CD14-positive monocyte (primary cell): Measurements from ENCODE around the gene INO80. TPM values are rescaled to one million over a fixed set of nuclear protein-coding genes. Genes with fewer than 3 reads are reported as not detected.

Source experiments
- DNase-seq, 3 donors: peaks; one replicate each; pipeline ENCODE4 v3.0.0-alpha.2; 2011 to 2022
- H2AFZ ChIP-seq: 2 replicates; pipeline ENCODE4 v1.6.0; 2012; ENCODE audit warnings: mild to moderate bottlenecking, low read depth, low read length, inconsistent platforms; ENCODE audit not compliant: insufficient read depth, poor library complexity, severe bottlenecking
- H3K27ac ChIP-seq, 2 donors: 1 replicate in 1 of 2; 2 replicates in 1 of 2; pipeline ENCODE4 v1.5.1; 2012 to 2013; ENCODE audit warnings: low read length in 2 of 2, control low read depth in 1 of 2, inconsistent platforms in 1 of 2, low read depth in 1 of 2, mild to moderate bottlenecking in 1 of 2
- H3K27me3 ChIP-seq, 2 donors: one replicate each; pipeline versions ENCODE4 v1.6.0 to v1.6.1; 2011 to 2013; ENCODE audit warnings: low read length in 2 of 2; ENCODE audit not compliant: control insufficient read depth in 2 of 2, insufficient read depth in 2 of 2
- H3K36me3 ChIP-seq, 2 donors: replicated peaks in 1 of 2; 1 replicate in 1 of 2; 2 replicates in 1 of 2; pipeline versions ENCODE4 v1.5.1 to v1.6.1; 2012 to 2013; ENCODE audit warnings: low read length in 2 of 2, control low read depth in 1 of 2, inconsistent platforms in 1 of 2, mild to moderate bottlenecking in 1 of 2; ENCODE audit not compliant: insufficient read depth in 2 of 2, control insufficient read depth in 1 of 2
- H3K4me1 ChIP-seq, 2 donors: 1 replicate in 1 of 2; 2 replicates in 1 of 2; pipeline versions ENCODE4 v1.5.1 to v1.6.1; 2012 to 2013; ENCODE audit warnings: low read length in 2 of 2, control low read depth in 1 of 2, inconsistent platforms in 1 of 2, mild to moderate bottlenecking in 1 of 2, moderate library complexity in 1 of 2; ENCODE audit not compliant: insufficient read depth in 2 of 2, control insufficient read depth in 1 of 2
- H3K4me2 ChIP-seq: replicated peaks from 2 replicates; pipeline ENCODE3; 2012; ENCODE audit warnings: low read length, moderate library complexity, mild to moderate bottlenecking; ENCODE audit not compliant: poor library complexity, severe bottlenecking; ENCODE audit errors: extremely low read depth
- H3K4me3 ChIP-seq, 3 experiments: fragments of 200-600 bp in 1 of 3; sonication (generic) in 1 of 3; replicated peaks in 1 of 3; 1 replicate in 2 of 3; 2 replicates in 1 of 3; pipeline ENCODE4 v1.5.1; 2011 to 2013; ENCODE audit warnings: low read length in 3 of 3, mild to moderate bottlenecking in 3 of 3, control low read depth in 2 of 3, low read depth in 2 of 3, inconsistent platforms in 1 of 3, moderate library complexity in 1 of 3
- H3K79me2 ChIP-seq: 2 replicates; pipeline ENCODE4 v1.6.0; 2012; ENCODE audit warnings: mild to moderate bottlenecking, control low read depth, inconsistent platforms, low read length, moderate library complexity; ENCODE audit not compliant: insufficient read depth
- H3K9ac ChIP-seq: 2 replicates; pipeline ENCODE4 v1.6.0; 2017; ENCODE audit warnings: low read length, mild to moderate bottlenecking; ENCODE audit not compliant: insufficient read depth, poor library complexity, severe bottlenecking
- H3K9me3 ChIP-seq, 2 donors: replicated peaks in 1 of 2; 1 replicate in 1 of 2; 2 replicates in 1 of 2; pipeline versions ENCODE4 v1.5.1 to v1.6.1; 2012 to 2013; ENCODE audit warnings: low read length in 2 of 2, control low read depth in 1 of 2; ENCODE audit not compliant: control insufficient read depth in 1 of 2, insufficient read depth in 1 of 2
- H4K20me1 ChIP-seq: 2 replicates; pipeline ENCODE4 v1.6.0; 2012; ENCODE audit warnings: mild to moderate bottlenecking, low read length, control low read depth, moderate library complexity; ENCODE audit not compliant: insufficient read depth
- H3K27ac Mint-ChIP-seq, 7 donors: one replicate each; pipeline ENCODE4 v1.8.0; 2020; ENCODE audit warnings: mild to moderate bottlenecking in 7 of 7, mixed read lengths in 7 of 7, moderate library complexity in 6 of 7, inconsistent platforms in 2 of 7
- H3K27me3 Mint-ChIP-seq, 3 donors: one replicate each; pipeline ENCODE4 v1.8.0; 2021 to 2022; ENCODE audit warnings: low read depth in 3 of 3, mild to moderate bottlenecking in 3 of 3, mixed read lengths in 3 of 3, moderate library complexity in 3 of 3, inconsistent platforms in 1 of 3
- H3K36me3 Mint-ChIP-seq, 2 donors: one replicate each; pipeline ENCODE4 v1.8.0; 2020; ENCODE audit warnings: mixed read lengths in 2 of 2, inconsistent platforms in 1 of 2, mild to moderate bottlenecking in 1 of 2
- H3K4me1 Mint-ChIP-seq: one replicate; pipeline ENCODE4 v1.8.0; 2020; ENCODE audit warnings: mild to moderate bottlenecking, mixed read lengths
- H3K4me3 Mint-ChIP-seq, 2 donors: one replicate each; pipeline ENCODE4 v1.8.0; 2020; ENCODE audit warnings: mild to moderate bottlenecking in 2 of 2, mixed read lengths in 2 of 2, moderate library complexity in 1 of 2
- H3K9me3 Mint-ChIP-seq, 7 donors: one replicate each; pipeline ENCODE4 v1.8.0; 2020 to 2022; ENCODE audit warnings: mixed read lengths in 7 of 7, mild to moderate bottlenecking in 6 of 7, moderate library complexity in 6 of 7, inconsistent platforms in 2 of 7
- WGBS: methylation state at CpG from one replicate; pipeline ENCODE4 v1.1.5; 2013; ENCODE audit warnings: missing lambda C conversion rate; ENCODE audit not compliant: insufficient coverage; 5-methylcytosine and 5-hydroxymethylcytosine counted together
- intact Hi-C, 2 donors: fragments of 100-400 bp; cut with micrococcal nuclease; formaldehyde crosslinking; loops; one replicate each; pipeline versions ENCODE4 v1.15.0 to v1.15.1; 2023
- polyA plus RNA-seq, 3 donors: library from polyadenylated mRNA; depleted of rRNA in 1 of 3; unstranded in 2 of 3; stranded (reverse) in 1 of 3; fragments of 300-500 nt in 2 of 3; fragments of >200 nt in 1 of 3; fragmentation: Illumina TruSeq in 2 of 3; gene quantifications; 1 replicate in 2 of 3; 2 replicates in 1 of 3; pipeline ENCODE4 v1.2.3, GENCODE V29; 2012 to 2021
- TF ChIP-seq, protein P1 (sequence below): fragments of 200-600 bp; IDR thresholded peaks from one replicate; pipeline ENCODE4 v1.8.0; 2022; ENCODE audit warnings: antibody characterized with exemption, mild to moderate bottlenecking

Gene INO80
- polyA plus RNA-seq, 3 donors: 2.3 to 13.1 (median 2.4) TPM

DNA sequence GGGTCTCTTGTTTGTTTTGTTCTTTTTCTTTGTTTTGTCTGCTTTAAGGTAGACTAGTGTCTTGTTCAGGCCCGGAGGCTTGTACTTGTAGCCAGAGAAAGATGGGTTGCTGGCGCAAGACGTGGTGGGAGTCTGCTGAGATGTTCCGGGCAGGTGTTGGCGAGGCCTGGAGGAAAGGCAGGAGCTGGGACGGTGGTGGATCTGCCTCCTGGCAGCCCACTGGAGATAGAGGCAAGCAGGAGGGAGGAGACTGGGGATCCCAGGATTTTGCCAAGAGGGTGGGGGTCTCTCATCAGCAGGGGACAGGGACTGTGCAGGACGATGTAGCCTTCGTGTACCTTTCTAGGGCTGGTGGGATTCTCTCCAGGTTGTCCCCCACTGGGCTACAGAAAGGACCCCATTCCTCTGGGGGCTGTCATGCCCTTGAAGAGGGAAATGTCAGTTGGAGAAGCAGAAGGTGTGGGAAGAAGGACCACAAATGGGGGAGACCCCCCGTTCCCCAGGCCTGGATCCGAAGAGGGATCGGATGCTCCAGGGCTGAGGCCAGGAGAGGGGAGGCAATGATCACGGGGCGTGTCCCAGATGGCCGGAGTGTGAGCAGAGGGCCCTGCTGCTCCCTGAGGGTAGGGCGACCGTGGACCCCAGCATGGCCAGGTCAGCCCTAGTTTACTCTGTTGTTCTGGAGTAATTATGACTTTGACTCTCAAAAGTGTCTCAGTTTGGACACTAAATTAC, 155.8 kb downstream of the INO80 start:
- Histone ChIP-seq H3K27me3 (no peaks in the 10 kb centered on the region), H3K4me1 (no peaks in the 10 kb centered on the region), H3K79me2 (no peaks in the 10 kb centered on the region), H3K4me3 (no peak overlapping the region), H3K27ac (no peak overlapping the region), H3K4me2 (no peak overlapping the region), H4K20me1 (no peaks in the 10 kb centered on the region), H3K9ac (no peak overlapping the region), H3K36me3 (no peaks in the 10 kb centered on the region), H2AFZ (peak overlapping the region; percentile 29), H3K9me3 (no peaks in the 10 kb centered on the region)
- intact Hi-C loops: no loop called here
- Mint-ChIP-seq H3K36me3 (no peaks in the 10 kb centered on the region), H3K27me3 (peaks cover 3 to 7% (median 5%) of the 10 kb centered on the region in 3 donors), H3K4me1 (peaks cover 7% of the 10 kb centered on the region), H3K4me3 (no peak overlapping the region), H3K27ac (no peak overlapping the region), H3K9me3 (peaks cover 0 to 5% (median 0%) of the 10 kb centered on the region in 7 donors)
- TF ChIP-seq, protein P1, sequence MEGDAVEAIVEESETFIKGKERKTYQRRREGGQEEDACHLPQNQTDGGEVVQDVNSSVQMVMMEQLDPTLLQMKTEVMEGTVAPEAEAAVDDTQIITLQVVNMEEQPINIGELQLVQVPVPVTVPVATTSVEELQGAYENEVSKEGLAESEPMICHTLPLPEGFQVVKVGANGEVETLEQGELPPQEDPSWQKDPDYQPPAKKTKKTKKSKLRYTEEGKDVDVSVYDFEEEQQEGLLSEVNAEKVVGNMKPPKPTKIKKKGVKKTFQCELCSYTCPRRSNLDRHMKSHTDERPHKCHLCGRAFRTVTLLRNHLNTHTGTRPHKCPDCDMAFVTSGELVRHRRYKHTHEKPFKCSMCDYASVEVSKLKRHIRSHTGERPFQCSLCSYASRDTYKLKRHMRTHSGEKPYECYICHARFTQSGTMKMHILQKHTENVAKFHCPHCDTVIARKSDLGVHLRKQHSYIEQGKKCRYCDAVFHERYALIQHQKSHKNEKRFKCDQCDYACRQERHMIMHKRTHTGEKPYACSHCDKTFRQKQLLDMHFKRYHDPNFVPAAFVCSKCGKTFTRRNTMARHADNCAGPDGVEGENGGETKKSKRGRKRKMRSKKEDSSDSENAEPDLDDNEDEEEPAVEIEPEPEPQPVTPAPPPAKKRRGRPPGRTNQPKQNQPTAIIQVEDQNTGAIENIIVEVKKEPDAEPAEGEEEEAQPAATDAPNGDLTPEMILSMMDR: no peak
- 94% methylated on average over 13 of the region's 16 CpGs for WGBS
- no peak for DNase-seq

DNA sequence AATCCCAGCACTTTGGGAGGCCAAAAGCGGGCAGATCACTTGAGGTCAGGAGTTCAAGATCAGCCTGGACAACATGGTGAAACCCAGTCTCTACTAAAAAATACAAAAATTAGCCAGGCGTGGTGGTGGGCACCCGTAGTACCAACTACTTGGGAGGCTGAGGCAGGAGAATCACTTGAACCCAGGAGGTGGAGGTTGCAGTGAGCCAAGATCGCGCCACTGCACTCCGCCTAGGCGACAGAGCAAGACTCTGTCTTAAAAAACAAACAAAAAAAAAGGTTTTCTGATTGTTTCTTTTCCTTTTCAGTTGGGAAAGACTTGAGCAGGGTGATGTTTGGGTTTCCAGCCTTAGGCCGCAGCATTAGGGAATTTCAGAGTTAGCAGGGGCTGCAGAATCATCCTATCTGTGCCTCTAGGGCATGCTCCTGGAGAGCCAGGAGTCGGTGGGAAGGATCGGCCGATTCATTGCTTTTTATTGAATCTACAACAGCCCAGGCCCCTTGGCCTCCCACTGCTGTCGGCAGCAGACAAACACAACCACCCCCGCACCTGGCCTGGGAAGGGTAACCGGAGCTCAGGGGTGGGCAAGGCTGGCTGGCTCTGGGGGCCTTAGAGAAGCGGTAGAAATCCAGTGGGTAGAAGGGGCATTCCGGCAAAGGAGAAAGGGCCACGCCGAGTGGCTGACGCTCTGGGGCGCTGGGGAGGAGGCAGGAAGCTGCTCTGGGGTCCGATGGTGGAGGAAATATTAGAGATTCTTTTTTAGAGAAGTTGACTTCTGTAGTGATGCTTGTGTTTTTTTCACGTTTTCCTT, 156.5 kb downstream of the INO80 start:
- H4K20me1 ChIP-seq: no peaks in the 10 kb centered on the region
- H3K4me1 Mint-ChIP-seq: peaks cover 7% of the 10 kb centered on the region
- H3K4me3 Mint-ChIP-seq: peak overlapping the region in 1 of 2 donors; percentile 17
- H3K27me3 ChIP-seq: no peaks in the 10 kb centered on the region
- H3K36me3 ChIP-seq: no peaks in the 10 kb centered on the region
- H3K27ac ChIP-seq: no peak overlapping the region
- peaks cover 0 to 5% (median 0%) of the 10 kb centered on the region in 7 donors for H3K9me3 Mint-ChIP-seq
- peaks cover 6 to 8% (median 8%) of the 10 kb centered on the region in 3 donors for H3K27me3 Mint-ChIP-seq
- no peaks in the 10 kb centered on the region for H3K4me1 ChIP-seq
- TF ChIP-seq, protein P1: no peak
- 66% methylated on average over 18 of the region's 22 CpGs for WGBS
- intact Hi-C loops: no loop called here
- H3K9ac ChIP-seq: no peak overlapping the region
- DNase-seq: no peak
- H3K4me3 ChIP-seq: no peak overlapping the region
- no peaks in the 10 kb centered on the region for H3K79me2 ChIP-seq
- no peak overlapping the region for H3K27ac Mint-ChIP-seq
- H3K4me2 ChIP-seq: no peak overlapping the region
- H2AFZ ChIP-seq: peak overlapping the region; percentile 29
- no peaks in the 10 kb centered on the region for H3K9me3 ChIP-seq
- no peaks in the 10 kb centered on the region for H3K36me3 Mint-ChIP-seq
